HEK293 (cell line): ENCODE data around the gene KCNK3.

Source experiments
- CTCF ChIA-PET: fragments of 350-600 bp; formaldehyde crosslinking; extraction: SDS; loops from one replicate; lab custom pipeline; 2021; ENCODE audit warnings: antibody characterized with exemption; lab: Yijun Ruan, JAX
- POLR2A ChIA-PET: fragments of 300-600 bp; formaldehyde crosslinking; extraction: SDS; loops from one replicate; lab custom pipeline; 2020; ENCODE audit warnings: antibody characterized with exemption, inconsistent platforms; lab: Yijun Ruan, JAX
- H3K27ac ChIP-seq: fragments of 200-500 bp; sonication (Bioruptor generic); 2 replicates; pipeline ENCODE4 v1.5.1; 2014; ENCODE audit warnings: low read depth, low read length, control low read depth, inconsistent platforms; ENCODE audit errors: extremely low read depth
- H3K36me3 ChIP-seq, 2 experiments: fragments of 200-500 bp in 1 of 2; sonication (Bioruptor generic) in 1 of 2; 1 replicate in 1 of 2; 2 replicates in 1 of 2; pipeline ENCODE4 v1.5.1; 2014 to 2017; ENCODE audit warnings: inconsistent platforms in 2 of 2, low read length in 2 of 2; ENCODE audit not compliant: control insufficient read depth in 2 of 2, insufficient read depth in 1 of 2
- H3K4me1 ChIP-seq: fragments of 200-500 bp; sonication (Bioruptor generic); 2 replicates; pipeline ENCODE4 v1.5.1; 2014; ENCODE audit warnings: mild to moderate bottlenecking, low read length, inconsistent platforms; ENCODE audit not compliant: control insufficient read depth, insufficient read depth
- H3K4me3 ChIP-seq: 2 replicates; pipeline ENCODE4 v1.5.1; 2011; ENCODE audit warnings: low read depth, mild to moderate bottlenecking, control low read depth, low read length, moderate library complexity
- H3K9me3 ChIP-seq: fragments of 200-500 bp; sonication (Bioruptor generic); 2 replicates; pipeline ENCODE4 v1.5.1; 2014; ENCODE audit warnings: low read depth, low read length, inconsistent platforms; ENCODE audit not compliant: control insufficient read depth, insufficient read depth
- FEZF1 ChIP-seq: fragments of 450-650 bp; formaldehyde crosslinking; IDR thresholded peaks from 2 replicates; pipeline ENCODE4 v1.5.1; 2016; ENCODE audit warnings: missing biosample characterization, missing genetic modification characterization
- HOXD13 ChIP-seq: sonication (generic); formaldehyde crosslinking; IDR thresholded peaks from 2 replicates; pipeline ENCODE4 v1.8.0; 2022; ENCODE audit warnings: missing genetic modification reagents, borderline replicate concordance
- KLF1 ChIP-seq: fragments of 450-650 bp; formaldehyde crosslinking; IDR thresholded peaks from 2 replicates; pipeline ENCODE4 v1.5.1; 2016; ENCODE audit warnings: missing biosample characterization, missing genetic modification characterization
- KLF8 ChIP-seq: fragments of 450-650 bp; formaldehyde crosslinking; IDR thresholded peaks from 2 replicates; pipeline ENCODE4 v1.5.1; 2016; ENCODE audit warnings: missing biosample characterization, missing genetic modification characterization
- REPIN1 ChIP-seq: fragments of 450-650 bp; formaldehyde crosslinking; IDR thresholded peaks from 2 replicates; pipeline ENCODE4 v1.5.1; 2017; ENCODE audit warnings: missing biosample characterization, missing genetic modification characterization, low read depth
- SP2 ChIP-seq: fragments of 450-650 bp; formaldehyde crosslinking; IDR thresholded peaks from 2 replicates; pipeline ENCODE4 v1.5.1; 2016; ENCODE audit warnings: missing biosample characterization, missing genetic modification characterization
- TRIM28 ChIP-seq: IDR thresholded peaks from 2 replicates; pipeline ENCODE4 v1.6.1; 2011; ENCODE audit warnings: low read length, control low read depth, borderline replicate concordance
- ZBTB17 ChIP-seq: fragments of 450-650 bp; formaldehyde crosslinking; IDR thresholded peaks from 2 replicates; pipeline ENCODE4 v1.5.1; 2016; ENCODE audit warnings: missing biosample characterization, missing genetic modification characterization
- ZFP41 ChIP-seq: fragments of 450-650 bp; formaldehyde crosslinking; IDR thresholded peaks from 2 replicates; pipeline ENCODE4 v1.5.1; 2016; ENCODE audit warnings: missing biosample characterization, missing genetic modification characterization, borderline replicate concordance
- ZNF132 ChIP-seq: fragments of 450-650 bp; formaldehyde crosslinking; IDR thresholded peaks from 2 replicates; pipeline ENCODE4 v1.5.1; 2017; ENCODE audit warnings: missing biosample characterization, missing genetic modification characterization, borderline replicate concordance
- ZNF174 ChIP-seq: fragments of 450-650 bp; formaldehyde crosslinking; IDR thresholded peaks from 2 replicates; pipeline ENCODE4 v1.5.0; 2017; ENCODE audit warnings: missing biosample characterization, mild to moderate bottlenecking, missing genetic modification characterization
- ZNF223 ChIP-seq: fragments of 450-650 bp; formaldehyde crosslinking; IDR thresholded peaks from 2 replicates; pipeline ENCODE4 v1.5.1; 2016; ENCODE audit warnings: missing biosample characterization, missing genetic modification characterization
- ZNF292 ChIP-seq: fragments of 450-650 bp; formaldehyde crosslinking; IDR thresholded peaks from 2 replicates; pipeline ENCODE4 v1.5.1; 2016; ENCODE audit warnings: low read depth, missing biosample characterization, missing genetic modification characterization, borderline replicate concordance
- ZNF311 ChIP-seq: fragments of 450-650 bp; formaldehyde crosslinking; IDR thresholded peaks from 2 replicates; pipeline ENCODE4 v1.5.1; 2017; ENCODE audit warnings: missing biosample characterization, missing genetic modification characterization, borderline replicate concordance
- ZNF324 ChIP-seq: fragments of 450-650 bp; formaldehyde crosslinking; IDR thresholded peaks from 2 replicates; pipeline ENCODE4 v1.5.1; 2016; ENCODE audit warnings: missing biosample characterization, missing genetic modification characterization
- ZNF354C ChIP-seq: fragments of 450-650 bp; formaldehyde crosslinking; IDR thresholded peaks from 2 replicates; pipeline ENCODE4 v1.5.1; 2016; ENCODE audit warnings: missing biosample characterization, missing genetic modification characterization, low read depth, borderline replicate concordance
- ZNF394 ChIP-seq: fragments of 450-650 bp; formaldehyde crosslinking; IDR thresholded peaks from 2 replicates; pipeline ENCODE4 v1.5.1; 2016; ENCODE audit warnings: missing biosample characterization, missing genetic modification characterization, mild to moderate bottlenecking, moderate library complexity, borderline replicate concordance
- ZNF501 ChIP-seq: fragments of 450-650 bp; formaldehyde crosslinking; IDR thresholded peaks from 2 replicates; pipeline ENCODE4 v1.5.1; 2016; ENCODE audit warnings: missing biosample characterization, missing genetic modification characterization
- ZNF530 ChIP-seq: fragments of 450-650 bp; formaldehyde crosslinking; IDR thresholded peaks from 2 replicates; pipeline ENCODE4 v1.5.1; 2016; ENCODE audit warnings: low read depth, missing biosample characterization, missing genetic modification characterization
- ZNF629 ChIP-seq: fragments of 450-650 bp; formaldehyde crosslinking; IDR thresholded peaks from 2 replicates; pipeline ENCODE4 v1.5.1; 2017; ENCODE audit warnings: missing biosample characterization, missing genetic modification characterization
- ZNF785 ChIP-seq: fragments of 450-650 bp; formaldehyde crosslinking; IDR thresholded peaks from 2 replicates; pipeline ENCODE4 v1.5.1; 2016; ENCODE audit warnings: missing biosample characterization, missing genetic modification characterization
- ZSCAN30 ChIP-seq: fragments of 450-650 bp; IDR thresholded peaks from 2 replicates; pipeline ENCODE4 v1.5.1; 2018; ENCODE audit warnings: missing biosample characterization, mild to moderate bottlenecking, missing genetic modification characterization, moderate library complexity
- TF ChIP-seq, protein P1 (sequence below): fragments of 450-650 bp; formaldehyde crosslinking; IDR thresholded peaks from 2 replicates; pipeline ENCODE4 v1.5.1; 2016; ENCODE audit warnings: missing biosample characterization, missing genetic modification characterization, borderline replicate concordance
- TF ChIP-seq, protein P2 (sequence below): fragments of 450-650 bp; formaldehyde crosslinking; optimal IDR thresholded peaks from 2 replicates; pipeline ENCODE3; 2016; ENCODE audit warnings: missing biosample characterization, mild to moderate bottlenecking, missing genetic modification characterization
- TF ChIP-seq, protein P3 (sequence below): fragments of 450-650 bp; formaldehyde crosslinking; IDR thresholded peaks from 2 replicates; pipeline ENCODE4 v1.5.1; 2017; ENCODE audit warnings: missing biosample characterization, missing genetic modification characterization
- TF ChIP-seq, protein P4 (sequence below): fragments of 450-650 bp; formaldehyde crosslinking; IDR thresholded peaks from 2 replicates; pipeline ENCODE4 v1.5.1; 2016; ENCODE audit warnings: missing biosample characterization, missing genetic modification characterization

KCNK3 gene

DNA sequence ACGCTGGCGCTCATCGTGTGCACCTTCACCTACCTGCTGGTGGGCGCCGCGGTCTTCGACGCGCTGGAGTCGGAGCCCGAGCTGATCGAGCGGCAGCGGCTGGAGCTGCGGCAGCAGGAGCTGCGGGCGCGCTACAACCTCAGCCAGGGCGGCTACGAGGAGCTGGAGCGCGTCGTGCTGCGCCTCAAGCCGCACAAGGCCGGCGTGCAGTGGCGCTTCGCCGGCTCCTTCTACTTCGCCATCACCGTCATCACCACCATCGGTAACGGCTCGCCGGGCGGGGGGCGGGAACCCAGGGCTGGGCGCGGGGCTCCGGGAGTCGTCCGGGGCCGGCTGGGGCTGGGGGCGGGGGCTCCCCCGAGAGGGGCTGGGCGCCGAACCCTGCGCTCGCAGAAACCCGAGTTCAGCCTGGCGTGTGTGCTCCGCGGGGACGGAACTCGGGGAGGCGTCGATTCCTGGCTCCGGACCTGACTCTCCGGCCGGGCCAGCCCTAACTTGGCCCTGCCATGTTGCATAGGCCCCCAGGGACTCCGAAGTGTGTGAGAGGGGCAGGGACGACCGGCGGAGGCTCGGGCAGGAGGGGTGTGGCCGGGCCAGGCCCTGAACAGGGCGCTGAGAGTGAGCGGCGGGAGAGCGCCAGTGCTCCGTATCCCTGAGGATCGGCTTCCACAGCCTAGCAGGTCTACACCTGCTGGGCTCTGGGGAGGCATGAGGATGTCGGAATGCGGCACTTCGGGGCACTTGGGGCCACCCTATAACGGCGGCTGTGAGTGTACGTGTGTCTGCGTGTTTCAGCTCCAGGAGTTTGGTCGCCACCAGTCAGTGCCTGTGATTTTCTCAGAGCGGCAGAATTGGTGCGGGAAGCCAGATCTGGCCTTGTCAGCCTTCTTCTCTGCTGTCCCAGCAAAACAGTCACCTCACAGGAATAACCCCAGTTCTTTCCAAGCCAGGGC is 651 bp downstream of the KCNK3 start (continued):
- TF ChIP-seq ZNF311 (tag by site-specific recombination): no peak
- TF ChIP-seq, all 188 proteins: peak for 10

DNA sequence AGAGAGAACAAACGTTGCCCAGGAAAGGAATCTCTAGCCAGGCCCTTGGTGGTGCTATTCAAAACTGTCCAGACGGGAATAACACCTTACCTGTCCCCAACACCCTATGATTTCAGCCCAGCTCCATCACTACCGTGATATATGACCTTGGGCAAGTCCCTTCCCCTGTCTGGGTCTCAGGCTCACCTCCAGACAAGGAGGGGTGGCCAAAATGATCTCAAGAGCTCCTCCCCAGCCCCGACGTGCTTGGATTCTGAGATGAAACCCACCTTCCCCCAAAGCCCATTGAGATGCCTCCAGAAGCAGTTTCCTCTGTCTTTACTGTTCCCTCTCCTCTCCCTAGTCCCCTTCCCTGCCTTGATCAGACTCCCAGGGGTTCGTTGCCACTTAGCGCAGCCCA is 1.5 kb downstream of the KCNK3 start:
- TF ChIP-seq ZNF530 (tag by site-specific recombination) (no peak), ZNF223 (no peak), HOXD13 (CRISPR knock-in tag) (no peak), KLF1 (tag by site-specific recombination) (no peak), TRIM28 (no peak), ZNF501 (tag by site-specific recombination) (no peak), ZNF394 (no peak), ZNF785 (no peak), KLF8 (no peak), FEZF1 (tag by site-specific recombination) (no peak), ZNF174 (tag by site-specific recombination) (no peak), ZBTB17 (tag by site-specific recombination) (no peak), ZNF292 (tag by site-specific recombination) (no peak), ZNF324 (tag by site-specific recombination) (no peak), ZNF132 (no peak), ZFP41 (tag by site-specific recombination) (no peak)
- TF ChIP-seq, protein P1, sequence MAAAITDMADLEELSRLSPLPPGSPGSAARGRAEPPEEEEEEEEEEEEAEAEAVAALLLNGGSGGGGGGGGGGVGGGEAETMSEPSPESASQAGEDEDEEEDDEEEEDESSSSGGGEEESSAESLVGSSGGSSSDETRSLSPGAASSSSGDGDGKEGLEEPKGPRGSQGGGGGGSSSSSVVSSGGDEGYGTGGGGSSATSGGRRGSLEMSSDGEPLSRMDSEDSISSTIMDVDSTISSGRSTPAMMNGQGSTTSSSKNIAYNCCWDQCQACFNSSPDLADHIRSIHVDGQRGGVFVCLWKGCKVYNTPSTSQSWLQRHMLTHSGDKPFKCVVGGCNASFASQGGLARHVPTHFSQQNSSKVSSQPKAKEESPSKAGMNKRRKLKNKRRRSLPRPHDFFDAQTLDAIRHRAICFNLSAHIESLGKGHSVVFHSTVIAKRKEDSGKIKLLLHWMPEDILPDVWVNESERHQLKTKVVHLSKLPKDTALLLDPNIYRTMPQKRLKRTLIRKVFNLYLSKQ: no peak
- TF ChIP-seq, protein P2, sequence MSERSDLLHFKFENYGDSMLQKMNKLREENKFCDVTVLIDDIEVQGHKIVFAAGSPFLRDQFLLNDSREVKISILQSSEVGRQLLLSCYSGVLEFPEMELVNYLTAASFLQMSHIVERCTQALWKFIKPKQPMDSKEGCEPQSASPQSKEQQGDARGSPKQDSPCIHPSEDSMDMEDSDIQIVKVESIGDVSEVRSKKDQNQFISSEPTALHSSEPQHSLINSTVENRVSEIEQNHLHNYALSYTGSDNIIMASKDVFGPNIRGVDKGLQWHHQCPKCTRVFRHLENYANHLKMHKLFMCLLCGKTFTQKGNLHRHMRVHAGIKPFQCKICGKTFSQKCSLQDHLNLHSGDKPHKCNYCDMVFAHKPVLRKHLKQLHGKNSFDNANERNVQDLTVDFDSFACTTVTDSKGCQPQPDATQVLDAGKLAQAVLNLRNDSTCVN (tag by site-specific recombination): no peak
- TF ChIP-seq, protein P3, sequence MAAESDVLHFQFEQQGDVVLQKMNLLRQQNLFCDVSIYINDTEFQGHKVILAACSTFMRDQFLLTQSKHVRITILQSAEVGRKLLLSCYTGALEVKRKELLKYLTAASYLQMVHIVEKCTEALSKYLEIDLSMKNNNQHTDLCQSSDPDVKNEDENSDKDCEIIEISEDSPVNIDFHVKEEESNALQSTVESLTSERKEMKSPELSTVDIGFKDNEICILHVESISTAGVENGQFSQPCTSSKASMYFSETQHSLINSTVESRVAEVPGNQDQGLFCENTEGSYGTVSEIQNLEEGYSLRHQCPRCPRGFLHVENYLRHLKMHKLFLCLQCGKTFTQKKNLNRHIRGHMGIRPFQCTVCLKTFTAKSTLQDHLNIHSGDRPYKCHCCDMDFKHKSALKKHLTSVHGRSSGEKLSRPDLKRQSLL: no peak
- Histone ChIP-seq H3K9me3 (no peaks in the 10 kb centered on the region), H3K4me1 (0 out of 2 replicates have a peak, but pooled peaks cover 3% of the 10 kb centered on the region), H3K36me3 (no peaks in the 10 kb centered on the region), H3K4me3 (no peak overlapping the region), H3K27ac (no peak overlapping the region)
- CTCF ChIA-PET: interaction anchor here (1.0 kb wide), 1 partner anchor 51 kb away, joined by 3 read pairs; no protein-coding TSS in a partner anchor
- POLR2A ChIA-PET: no interaction called here

DNA sequence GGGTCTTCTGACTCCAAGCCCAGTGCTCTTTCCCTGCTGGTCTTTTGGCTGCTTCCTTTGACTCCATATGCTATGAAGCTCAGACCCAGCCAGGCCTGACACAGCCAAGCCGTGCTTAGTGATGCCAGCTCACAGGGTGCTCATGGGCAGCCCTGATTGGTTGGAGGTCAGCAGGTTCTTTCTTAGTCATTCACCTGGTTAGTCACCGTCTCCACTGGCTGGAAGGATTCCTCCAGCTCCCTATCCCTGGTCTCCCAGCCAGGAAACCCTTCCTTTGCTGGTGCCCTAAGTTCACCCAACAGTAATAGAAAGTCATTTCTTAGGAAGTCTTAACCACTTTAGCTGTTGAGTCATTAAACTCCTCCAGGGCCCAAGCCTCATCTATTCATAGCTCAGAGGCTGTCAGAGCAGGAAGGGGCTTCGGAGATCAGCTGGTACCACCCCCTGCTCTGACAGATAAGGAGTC is 3.9 kb downstream of the KCNK3 start:
- 0 out of 2 replicates have a peak, but pooled peaks cover 3% of the 10 kb centered on the region for H3K4me1 ChIP-seq
- ChIA-PET CTCF (no interaction called here), POLR2A (no interaction called here)
- TF ChIP-seq, protein P4, sequence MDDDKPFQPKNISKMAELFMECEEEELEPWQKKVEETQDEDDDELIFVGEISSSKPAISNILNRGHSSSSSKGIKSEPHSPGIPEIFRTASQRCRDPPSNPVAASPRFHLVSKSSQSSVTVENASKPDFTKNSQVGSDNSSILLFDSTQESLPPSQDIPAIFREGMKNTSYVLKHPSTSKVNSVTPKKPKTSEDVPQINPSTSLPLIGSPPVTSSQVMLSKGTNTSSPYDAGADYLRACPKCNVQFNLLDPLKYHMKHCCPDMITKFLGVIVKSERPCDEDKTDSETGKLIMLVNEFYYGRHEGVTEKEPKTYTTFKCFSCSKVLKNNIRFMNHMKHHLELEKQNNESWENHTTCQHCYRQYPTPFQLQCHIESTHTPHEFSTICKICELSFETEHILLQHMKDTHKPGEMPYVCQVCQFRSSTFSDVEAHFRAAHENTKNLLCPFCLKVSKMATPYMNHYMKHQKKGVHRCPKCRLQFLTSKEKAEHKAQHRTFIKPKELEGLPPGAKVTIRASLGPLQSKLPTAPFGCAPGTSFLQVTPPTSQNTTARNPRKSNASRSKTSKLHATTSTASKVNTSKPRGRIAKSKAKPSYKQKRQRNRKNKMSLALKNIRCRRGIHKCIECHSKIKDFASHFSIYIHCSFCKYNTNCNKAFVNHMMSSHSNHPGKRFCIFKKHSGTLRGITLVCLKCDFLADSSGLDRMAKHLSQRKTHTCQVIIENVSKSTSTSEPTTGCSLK (tag by site-specific recombination): no peak
- no peak for TF ChIP-seq ZSCAN30 (tag by site-specific recombination)
- TF ChIP-seq SP2 (tag by site-specific recombination): no peak
- no peak for TF ChIP-seq ZNF394
- no peak for TF ChIP-seq ZNF629 (tag by site-specific recombination)
- no peak for TF ChIP-seq TRIM28
- no peak for TF ChIP-seq ZNF354C
- no peak for TF ChIP-seq REPIN1 (tag by site-specific recombination)
- TF ChIP-seq ZNF324 (tag by site-specific recombination): no peak

More for the DNA sequence above, 3.9 kb downstream of the KCNK3 start:
- H3K36me3 ChIP-seq: no peaks in the 10 kb centered on the region
- no peak overlapping the region for H3K4me3 ChIP-seq
- H3K27ac ChIP-seq: no peak overlapping the region
- H3K9me3 ChIP-seq: no peaks in the 10 kb centered on the region
